Erythroblast (primary cell): ENCODE measurements around the gene REPS2.

Source experiments
- DNase-seq, 2 experiments: peaks; one replicate each; lab custom pipeline; 2025; lab: John Stamatoyannopoulos, UW
- GATA1 ChIP-seq: IDR thresholded peaks from 2 replicates; pipeline ENCODE4 v1.6.1; 2011; ENCODE audit warnings: low read depth, mild to moderate bottlenecking, control low read depth, low read length, moderate library complexity
- POLR2A ChIP-seq: IDR thresholded peaks from 2 replicates; pipeline ENCODE4 v1.6.1; 2011; ENCODE audit warnings: mild to moderate bottlenecking, low read length

REPS2 gene

DNA sequence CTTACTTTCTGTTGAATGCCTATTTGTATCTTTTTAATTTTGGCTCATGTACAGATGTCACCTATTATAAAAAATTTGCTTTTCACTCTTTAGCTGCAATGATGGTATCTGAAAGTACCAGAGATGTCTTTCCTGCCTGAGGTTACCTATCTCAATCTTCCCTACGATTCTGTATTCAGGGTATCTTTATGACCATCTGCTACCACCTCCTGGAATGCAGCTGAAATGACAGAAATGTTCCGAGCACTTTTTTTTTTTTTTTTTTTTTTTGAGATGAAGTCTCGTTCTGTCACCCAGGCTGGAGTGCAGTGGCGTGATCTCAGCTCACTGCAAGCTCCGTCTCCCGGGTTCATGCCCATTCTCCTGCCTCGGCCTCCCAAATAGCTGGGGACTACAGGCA, 136.4 kb downstream of the REPS2 start:
- DNase-seq = peak; percentile 67 to 75
- TF ChIP-seq GATA1 (no peak), POLR2A (no peak)

- no peak for DNase-seq
- no peak for TF ChIP-seq GATA1
These were observed 139.9 kb downstream of the REPS2 start for GRCh38 chrX:17086317-17086716.

DNA sequence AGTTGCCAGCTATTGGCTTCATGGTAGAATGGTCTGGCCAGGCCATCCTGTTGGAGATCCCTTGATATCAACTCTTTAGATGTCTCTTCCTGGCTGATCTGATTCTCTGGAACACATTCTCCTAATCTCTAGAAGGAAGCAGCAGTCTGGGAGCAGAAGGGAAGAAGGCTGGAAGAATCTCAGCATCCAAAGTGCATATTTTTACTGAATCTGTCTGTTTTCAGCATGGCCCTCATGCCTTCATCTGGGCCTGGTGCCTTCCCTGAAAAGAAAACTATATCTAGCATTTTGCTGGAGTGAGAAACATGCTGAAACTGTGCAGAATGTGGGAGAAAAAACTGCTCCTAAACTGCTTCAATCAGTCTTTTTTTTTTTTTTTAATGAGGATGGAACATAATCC, 148.7 kb downstream of the REPS2 start:
- DNase-seq = no peak
- TF ChIP-seq POLR2A (no peak), GATA1 (no peak)

GRCh38 chrX:17098516-17099247, 152.2 kb downstream of the REPS2 start:
- TF ChIP-seq GATA1 = no peak
- no peak for TF ChIP-seq POLR2A
- no peak for DNase-seq

GRCh38 chrX:17104433-17104832, 158.0 kb downstream of the REPS2 start:
- no peak for DNase-seq
- TF ChIP-seq POLR2A (no peak), GATA1 (no peak)

DNA sequence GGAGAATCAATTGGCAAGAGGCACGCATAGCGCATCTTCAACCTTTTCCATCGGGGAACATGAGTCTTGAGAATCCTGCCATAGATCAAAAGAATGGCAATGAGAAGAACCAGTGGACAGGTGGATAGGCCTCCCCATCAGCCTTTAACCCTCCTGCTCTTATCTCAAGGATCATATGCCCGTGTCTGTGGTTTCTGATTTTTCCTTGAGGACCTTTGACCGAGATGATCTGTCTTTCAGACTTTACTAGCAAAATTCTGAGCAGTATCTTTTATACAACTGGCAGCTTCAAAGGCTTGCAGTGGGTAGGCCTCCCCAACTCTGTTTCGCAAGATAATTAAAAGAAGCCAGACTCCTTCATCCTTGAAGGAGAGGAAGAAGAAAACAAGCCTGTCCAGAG, 174.4 kb downstream of the REPS2 start:
- DNase-seq = no peak
- TF ChIP-seq POLR2A (no peak), GATA1 (no peak)

DNA sequence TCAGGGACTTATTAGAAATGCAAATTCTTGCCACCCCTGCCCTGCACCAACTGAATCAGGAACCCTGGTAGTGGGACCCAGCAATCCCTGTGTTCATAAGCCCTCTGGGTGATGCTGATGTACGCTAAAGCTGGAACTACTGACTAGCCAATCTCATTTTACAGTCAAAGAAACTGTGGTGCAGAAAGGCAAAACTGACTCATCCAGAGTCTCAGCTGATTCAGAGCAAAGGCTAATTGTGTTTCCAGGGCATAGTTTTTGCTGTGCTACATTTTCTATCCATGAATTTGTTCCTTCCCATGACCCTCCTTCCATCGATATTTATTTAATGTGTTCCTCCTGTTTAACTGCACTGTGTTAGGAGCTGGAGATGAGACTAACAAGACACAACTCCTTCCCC, 207.5 kb downstream of the REPS2 start:
- TF ChIP-seq GATA1 (no peak), POLR2A (no peak)
- no peak for DNase-seq

DNA sequence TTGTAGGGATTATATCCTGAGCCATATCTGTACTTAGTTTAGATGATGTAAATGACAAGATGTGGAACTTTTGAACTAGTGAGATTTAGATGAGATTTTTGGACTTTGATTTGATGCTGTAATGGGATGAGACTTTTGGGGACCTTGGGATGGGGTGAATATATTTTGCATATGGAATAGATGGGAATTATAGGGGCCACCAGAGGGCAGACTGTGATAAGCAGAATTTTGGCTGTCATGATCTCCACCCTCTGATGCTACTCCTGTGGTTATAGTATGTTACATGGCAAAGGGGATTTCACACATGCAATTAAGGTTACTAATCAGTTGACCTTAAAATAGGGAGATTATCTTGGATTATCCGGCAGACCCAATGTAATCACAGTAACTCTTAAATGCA, 214.5 kb downstream of the REPS2 start:
- DNase-seq = no peak
- TF ChIP-seq GATA1 (no peak), POLR2A (no peak)

DNA sequence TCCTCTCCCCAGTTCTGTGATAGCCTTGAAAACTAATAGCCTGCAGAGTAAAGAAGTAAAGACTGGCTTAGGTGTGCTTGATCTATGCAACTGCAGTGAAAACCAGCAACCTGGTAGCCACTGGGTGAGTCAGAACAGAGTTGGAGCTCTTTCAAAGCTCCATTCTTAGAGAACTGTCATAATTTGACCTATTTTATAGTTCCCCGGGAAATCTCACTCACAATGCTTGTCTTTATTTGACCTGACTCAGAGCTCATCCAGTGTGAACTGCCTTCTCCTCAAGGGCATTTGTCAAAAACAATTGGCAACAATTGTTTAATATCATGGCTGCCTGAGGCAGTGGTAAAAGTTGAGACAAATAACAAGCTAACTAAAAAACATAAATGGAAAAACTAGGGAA, 215.5 kb downstream of the REPS2 start:
- TF ChIP-seq POLR2A (no peak), GATA1 (no peak)
- no peak for DNase-seq

GRCh38 chrX:17164079-17164478, 217.6 kb downstream of the REPS2 start:
- TF ChIP-seq POLR2A (no peak), GATA1 (no peak)
- no peak for DNase-seq

DNA sequence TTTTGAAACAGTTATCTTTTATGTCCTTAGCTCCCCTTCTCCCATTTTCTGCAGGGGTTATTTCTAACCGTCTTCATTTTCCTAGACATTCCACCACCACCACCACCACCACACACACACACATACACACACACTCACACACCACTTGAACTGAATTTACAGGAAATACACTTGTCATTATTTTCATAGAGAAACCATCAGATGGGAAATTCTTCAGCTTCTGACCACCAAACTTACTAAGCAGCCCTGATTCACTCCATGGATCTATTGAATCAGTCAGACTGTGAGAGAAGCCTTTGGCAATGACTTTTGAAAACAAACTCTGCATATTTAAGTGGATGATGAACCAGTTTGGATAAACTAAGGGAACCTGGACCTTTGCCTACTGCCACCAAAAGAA, 218.5 kb downstream of the REPS2 start:
- TF ChIP-seq POLR2A (no peak), GATA1 (no peak)
- no peak for DNase-seq

DNA sequence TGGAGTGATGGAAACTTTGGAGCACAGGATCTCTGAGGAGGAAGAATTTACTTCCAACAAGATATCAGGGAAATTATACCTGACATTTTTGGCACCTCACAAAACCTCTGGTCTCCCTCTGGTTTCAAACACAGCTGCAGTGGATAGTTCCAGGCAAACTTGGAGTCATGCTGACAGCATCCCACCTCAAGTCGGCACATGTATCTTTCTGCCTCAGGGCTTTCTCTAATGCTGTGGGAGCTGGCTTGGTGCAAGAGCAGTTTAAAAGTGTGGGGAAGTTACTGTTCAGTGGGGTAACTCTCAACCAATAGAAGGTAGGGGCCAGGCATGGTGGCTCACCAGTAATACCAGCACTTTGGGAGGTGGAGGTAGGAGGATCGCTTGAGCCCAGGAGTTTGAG, 221.5 kb downstream of the REPS2 start:
- no peak for DNase-seq
- no peak for TF ChIP-seq POLR2A
- no peak for TF ChIP-seq GATA1

DNA sequence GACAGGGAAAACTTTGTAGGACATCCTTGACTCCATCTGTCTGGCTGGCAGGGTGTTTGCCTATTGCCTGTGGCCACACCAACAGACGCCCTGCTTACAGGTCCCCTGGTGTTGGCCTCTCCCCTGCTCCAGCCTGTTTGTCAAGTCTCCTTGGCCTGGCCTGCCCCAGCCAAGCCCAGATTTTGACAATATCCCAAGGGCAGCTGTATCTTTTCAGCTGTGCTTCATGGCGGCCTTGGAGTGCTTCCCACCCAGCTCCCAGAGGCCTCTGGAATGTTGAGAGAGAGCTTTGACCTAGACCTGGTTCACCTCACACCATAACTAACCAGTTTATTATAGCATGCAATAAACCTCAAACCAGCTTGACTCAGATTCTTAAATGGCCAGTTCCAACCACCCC, 224.5 kb downstream of the REPS2 start:
- DNase-seq = no peak
- TF ChIP-seq POLR2A = no peak
- no peak for TF ChIP-seq GATA1

DNA sequence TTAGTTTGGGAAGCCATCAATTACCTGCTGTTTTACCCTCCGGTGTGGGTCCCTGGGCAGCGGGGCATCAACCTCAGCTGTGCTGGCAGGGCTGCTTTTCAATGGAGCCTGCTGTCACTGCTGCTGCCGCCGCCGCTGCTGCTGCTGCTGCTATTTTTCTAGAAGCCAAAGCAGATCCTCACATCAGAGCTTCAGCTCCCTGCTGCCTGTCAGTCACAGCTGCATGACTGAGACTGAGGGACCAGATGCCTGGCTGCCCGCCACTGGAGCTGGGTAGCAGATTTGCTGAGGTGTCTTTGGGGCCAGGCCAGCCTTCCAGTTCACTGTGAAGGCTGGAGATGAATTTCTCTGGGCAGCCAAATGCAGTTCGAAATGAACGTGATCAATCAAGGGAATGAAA, 228.2 kb downstream of the REPS2 start:
- DNase-seq = no peak

GRCh38 chrX:17182317-17182716, 235.9 kb downstream of the REPS2 start:
- TF ChIP-seq GATA1 (no peak), POLR2A (no peak)
- no peak for DNase-seq

More for the DNA sequence above, 228.2 kb downstream of the REPS2 start:
- no peak for TF ChIP-seq POLR2A
- no peak for TF ChIP-seq GATA1
